GM21360 (cell line): Measurements from ENCODE around the gene SREBF2.

Experiments used
- ATAC-seq: cut with Tn5 transposase; IDR thresholded peaks from one replicate; pipeline ENCODE4 v1.9.1; 2021; ENCODE audit warnings: mild to moderate bottlenecking, moderate library complexity; ENCODE audit not compliant: unreplicated experiment

The SREBF2 gene

DNA sequence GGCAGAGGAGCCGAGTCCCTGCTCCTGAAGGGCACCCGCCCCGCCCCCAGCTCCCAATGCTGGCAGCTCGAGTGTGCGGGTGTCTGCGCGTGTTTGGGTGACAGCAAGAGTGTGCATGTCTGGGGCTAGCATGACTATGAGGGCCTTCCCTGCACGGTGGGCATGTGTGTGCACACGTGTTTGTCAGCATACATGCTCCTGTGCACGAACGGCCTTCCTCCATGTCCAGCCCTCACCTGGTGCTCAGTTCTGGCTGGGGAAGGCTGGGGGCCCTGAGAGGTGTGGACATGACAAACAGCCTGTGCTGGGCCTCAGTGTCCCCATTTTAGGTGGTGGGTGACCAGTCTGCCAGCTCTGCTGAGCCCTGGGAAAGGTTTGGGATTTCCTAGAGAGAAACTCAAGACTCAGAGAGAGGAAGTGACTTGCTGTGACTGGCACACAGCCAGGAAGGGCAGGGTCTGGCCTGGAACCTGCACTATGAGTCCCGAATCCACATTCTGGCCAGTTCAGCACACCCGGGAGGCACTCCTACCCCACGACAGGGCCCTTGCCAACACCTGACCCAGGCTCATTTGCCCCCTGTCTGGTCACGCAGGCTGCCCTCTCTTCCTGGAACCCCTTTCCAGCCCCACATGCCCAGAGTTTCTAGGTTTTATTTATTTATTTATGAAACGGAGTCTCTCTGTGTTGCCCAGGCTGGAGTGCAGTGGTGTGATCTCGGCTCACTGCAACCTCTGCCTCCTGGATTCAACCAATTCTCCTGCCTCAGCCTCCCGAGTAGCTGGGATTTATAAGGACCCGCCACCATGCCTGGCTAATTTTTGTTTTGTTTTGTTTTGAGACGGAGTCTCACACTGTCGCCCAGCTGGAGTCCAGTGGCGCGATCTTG, 85.2 kb downstream of the SREBF2 start:
- ATAC-seq = no peak

DNA sequence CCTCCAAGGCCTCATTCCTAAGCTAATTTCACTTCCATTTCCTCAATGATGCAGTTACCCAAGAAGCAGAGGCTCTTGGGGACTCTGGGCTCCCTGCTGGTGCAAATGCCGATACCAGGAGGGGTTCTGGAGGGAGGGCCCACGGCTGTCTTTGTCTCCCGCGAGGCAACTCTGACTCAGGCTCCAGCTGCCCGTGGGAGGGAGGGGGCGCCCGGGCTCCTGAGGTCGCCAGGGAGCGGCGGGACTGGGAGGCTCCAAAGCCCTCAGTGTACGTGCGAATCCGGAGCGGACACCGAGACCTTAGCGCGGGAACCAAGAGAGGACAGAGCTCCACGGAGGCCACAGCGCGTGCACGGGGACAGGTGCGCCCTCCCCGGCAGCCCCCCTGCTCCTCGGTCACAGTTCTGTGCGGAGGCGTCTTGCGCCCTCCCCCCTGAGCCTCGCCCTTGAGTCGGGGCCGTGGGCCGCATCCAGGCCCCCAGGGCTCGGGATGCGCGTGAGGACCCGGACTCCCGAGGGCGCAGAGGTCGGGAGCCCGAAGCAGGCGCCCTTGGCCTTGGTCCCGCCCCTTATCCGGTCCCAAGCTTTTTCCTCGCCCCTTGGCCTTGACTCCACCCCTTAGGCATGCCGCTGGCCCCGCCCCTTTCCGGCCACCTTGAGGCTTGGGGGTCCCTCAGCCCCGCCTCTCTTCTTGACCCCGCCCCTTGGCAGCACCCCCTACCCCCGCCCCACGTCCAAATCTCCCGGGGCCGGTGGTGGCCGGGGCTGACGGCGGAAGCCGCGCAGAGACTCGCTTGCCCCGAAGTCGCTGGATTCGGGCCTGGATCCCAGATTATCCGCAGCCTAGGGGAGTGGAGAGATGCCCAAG, 86.7 kb downstream of the SREBF2 start:
- ATAC-seq = peak; percentile 37

DNA sequence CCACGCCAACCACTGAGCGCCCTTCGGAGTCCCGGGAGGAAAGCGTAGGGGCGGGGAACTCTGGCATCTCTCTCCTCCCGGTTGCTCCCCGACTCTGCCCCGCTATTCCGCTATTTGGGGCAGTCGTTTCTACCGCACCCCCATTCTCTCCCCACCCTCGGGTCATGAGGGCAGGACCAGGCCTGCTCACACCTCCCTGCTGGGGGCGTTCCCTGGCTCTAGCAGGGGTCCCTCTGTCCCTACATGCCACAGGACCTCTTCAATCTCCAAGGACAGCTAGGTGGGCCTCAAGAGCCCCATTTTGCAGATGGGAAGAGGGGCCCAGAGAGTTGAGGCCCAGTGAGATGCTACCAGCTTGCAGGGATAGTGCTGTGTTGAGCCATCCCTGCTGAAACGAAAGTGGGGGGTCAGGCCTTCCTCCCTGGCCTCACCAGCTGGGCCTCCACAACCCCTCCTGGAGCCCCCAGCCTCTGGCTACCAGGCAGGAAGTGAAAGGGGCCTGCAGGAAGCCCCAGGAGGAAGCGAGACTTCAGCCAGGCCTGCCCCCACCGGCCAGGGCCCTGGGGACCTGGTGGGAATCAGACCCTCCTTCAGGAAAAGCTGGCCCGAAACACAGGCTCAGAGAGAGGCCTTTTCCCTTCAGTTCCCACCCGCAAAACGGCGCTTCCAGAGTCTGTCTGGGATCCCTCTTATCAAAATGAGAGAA, 87.5 kb downstream of the SREBF2 start:
- ATAC-seq = peak; percentile 17

DNA sequence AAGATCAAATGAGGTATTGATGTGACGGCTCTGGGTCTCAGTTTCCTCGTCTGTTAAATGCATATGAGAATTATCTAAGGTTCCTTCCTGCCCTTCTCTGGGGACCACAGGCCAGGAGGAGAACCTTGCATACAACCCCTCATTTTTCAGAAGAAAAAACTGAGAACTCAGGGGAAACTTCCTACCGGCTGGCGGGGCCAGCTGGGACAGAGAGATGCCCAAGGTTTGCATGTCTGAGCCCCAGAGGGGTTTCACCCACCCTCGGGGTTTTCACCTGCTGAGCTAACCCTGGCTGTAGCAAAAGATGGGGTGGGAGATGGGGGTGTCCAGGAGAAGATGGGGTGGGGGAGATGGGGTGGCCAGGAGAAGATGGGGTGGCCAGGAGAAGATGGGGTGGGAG, 89.4 kb downstream of the SREBF2 start:
- no peak for ATAC-seq

DNA sequence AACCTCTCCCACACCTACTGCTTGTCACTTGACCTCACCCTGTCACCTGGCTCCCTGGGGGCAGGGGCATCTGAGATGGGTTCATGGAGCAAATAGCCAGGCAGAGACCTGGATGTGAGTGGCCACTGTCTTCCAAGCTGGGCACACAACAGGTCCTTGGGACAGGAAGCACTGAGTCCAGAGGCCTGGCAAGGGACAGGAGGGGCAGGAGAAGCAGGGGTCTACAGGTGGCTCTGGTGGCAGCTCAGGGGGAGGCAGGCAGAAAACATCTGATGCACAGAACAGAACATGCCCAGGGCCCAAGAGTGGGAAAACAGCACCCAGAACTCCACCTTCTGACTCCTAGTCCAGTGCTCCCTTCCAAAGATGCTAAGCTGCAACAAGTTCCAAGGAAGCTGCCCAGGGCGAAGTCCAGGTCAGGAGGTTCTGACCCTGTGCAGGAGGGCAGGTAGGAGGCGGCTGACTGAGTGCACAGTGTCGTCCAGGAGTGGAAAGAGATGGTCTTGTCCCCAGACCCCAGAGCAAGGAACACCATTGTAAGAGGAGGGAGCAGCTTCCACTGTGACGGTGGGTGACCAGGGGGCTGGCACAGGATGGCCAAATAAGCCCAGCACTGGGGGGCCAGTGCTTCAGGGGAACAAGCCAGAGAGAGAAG, 90.2 kb downstream of the SREBF2 start:
- no peak for ATAC-seq

DNA sequence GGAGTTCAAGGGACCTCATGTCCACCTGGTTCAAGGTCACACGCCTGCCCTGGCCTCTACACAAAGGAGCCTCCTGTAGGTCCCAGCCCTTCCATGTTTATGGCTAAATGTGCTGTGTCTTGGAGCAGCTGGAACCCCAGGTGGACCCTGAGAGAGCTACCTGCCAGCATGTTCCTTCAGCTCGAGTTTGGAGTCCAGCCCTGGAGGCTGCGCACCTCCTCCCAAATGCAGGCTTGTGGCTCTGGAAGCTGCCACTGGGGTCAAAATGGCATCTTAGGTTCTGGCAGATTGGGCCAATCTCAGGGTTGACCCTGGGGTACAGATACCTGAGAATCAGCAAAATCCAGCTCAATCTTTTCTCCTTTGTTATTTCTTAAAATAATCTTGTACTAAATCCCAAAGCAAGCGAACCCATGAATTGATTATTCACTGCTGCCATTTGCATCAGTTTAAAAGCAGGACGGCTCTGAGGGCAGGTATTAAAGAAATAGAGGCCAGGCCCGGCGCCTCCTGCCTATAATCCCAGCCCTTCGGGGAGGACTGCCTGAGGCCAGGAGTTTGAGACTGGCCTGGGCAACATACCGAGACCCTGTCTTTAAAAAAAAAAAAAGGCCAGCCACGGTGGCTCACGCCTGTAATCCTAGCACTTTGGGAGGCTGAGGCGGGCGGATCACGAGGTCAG, 90.8 kb downstream of the SREBF2 start:
- ATAC-seq = no peak

DNA sequence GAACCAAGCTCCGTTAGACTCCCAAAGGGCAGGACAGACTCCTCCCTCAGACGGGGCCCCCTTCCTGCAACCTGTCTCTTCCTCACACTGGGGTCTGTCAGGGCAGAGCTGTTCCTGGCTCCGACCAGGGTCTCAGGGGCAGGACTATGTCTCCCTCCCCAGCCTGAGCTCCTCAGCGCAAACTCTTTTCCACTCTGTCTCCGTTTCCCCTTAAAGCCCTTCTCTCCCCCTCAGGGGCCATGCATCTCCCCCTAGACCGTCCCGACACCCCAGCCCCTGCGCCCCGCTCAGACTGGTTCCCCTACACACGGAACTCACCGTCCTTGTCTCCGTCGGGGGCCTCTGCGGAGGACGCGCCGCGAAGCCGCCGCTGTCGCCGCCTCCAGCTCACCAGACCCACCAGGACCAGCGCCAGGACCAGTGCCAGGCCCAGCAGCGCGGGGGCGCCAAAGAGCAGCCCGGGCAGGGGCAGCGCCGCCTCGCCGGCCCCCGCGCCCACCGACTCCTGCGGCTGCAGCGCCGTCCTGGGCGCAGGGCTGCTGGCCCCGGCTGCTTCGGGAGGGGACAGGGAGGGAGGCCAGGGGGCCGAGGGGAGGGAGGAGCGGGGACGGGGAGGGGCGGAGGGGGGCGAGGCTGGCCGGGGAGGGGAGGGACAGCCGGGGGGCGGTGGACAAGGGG, 93.0 kb downstream of the SREBF2 start:
- ATAC-seq = peak; percentile 33

DNA sequence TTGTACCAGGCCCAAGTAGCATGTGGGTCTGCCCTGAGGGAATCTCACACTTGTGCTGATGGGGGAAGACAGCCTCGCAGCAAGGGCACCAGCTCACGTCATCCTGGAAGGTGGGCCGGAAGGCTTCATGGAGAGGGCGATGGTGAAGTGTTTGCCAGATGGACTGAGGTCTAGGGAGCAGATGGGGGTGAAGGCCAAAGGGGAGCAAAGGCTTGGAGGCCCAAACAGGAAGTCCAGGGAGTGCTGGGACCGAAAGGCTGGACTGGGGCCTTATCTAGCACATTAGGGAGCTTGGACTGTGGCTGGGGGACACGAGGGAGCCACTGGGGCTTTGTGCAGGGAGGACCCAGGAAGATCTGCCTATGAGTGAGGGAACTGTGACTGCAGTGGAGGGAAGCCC, 94.9 kb downstream of the SREBF2 start:
- no peak for ATAC-seq

DNA sequence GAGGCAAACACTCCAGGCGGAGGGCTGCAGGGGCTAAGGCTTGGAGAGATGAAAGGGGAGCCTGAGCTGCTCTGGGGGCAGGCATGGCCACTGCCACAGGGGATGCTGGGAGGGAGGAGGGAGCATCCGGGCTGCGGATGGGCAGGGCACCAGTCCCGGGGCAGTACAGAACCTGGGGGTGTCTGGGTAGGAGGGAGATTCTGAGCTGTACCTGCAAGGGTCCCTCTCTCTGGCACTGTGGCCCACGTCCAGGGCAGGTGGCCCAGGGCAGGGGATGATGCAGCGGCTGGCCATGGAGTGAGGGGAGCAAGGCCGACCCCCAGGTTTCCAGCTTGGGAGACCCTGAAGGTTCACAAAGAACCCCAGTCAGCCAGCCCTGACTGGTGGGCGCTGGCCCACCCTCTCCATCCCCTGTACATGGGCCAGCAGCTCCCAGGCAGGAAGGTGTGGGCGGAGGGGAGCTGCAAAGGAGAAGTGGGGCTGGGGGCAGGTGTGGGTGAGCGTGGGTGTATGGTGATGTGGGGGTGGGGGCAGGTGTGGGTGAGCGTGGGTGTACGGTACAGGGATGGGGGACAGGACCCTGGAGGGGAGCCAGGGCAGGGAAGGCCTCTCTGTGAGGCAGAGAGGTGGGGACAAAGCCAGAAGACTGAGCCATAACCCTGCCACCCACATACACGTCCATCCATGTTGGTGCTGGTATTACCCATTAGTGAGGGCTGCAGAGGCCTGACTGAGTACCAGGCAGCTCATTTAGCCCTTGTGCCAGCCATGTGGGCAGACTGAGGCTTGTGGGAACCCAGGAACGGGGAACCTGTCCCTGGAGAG, 95.9 kb downstream of the SREBF2 start:
- ATAC-seq = no peak

DNA sequence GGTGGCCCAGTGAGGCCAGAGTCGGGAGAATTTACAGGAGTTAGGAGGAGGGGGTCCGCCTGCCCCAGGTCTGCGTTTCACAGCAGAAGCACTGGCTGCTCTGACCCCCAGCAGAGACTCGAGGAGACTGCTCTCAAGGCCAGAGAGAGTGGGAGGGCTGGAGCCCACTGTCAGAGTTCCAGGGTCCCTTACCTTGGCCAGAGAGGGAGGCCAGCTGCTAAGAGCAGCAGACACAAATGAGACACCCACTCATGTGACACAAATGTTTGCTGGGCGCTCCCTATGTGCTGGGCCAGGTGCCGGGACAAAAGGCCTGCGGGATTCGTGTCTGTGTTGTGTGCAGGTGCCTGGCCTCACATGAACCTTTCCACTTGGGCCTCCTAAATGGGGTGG, 96.5 kb downstream of the SREBF2 start:
- no peak for ATAC-seq

DNA sequence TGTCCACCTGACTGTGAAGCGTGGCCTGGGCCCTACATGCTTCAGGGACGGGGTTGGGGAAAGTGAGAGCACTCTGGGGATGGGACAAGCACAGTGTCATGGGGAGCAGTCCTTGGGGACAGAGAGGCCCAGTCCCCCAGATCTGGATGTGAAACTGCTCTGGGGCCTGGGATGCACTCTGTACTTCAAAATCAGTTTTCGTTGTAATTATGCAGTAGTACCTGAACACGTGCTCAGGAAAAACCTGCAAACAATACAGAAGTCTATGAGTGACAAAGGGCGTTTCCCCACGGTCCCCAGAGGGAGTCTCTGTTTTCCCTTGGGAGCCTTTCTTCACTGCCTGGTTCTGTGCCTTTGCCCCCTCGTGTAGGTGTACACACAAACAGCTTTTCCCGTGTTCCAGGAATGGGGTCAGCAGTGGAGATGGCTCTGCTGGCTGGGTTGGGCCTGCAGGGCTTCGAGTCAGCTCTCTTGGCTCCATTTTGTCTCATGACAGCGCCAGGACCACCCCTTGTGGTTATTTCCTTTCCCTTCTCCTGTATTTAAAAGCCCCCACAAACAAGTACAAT, 98.9 kb downstream of the SREBF2 start:
- no peak for ATAC-seq

DNA sequence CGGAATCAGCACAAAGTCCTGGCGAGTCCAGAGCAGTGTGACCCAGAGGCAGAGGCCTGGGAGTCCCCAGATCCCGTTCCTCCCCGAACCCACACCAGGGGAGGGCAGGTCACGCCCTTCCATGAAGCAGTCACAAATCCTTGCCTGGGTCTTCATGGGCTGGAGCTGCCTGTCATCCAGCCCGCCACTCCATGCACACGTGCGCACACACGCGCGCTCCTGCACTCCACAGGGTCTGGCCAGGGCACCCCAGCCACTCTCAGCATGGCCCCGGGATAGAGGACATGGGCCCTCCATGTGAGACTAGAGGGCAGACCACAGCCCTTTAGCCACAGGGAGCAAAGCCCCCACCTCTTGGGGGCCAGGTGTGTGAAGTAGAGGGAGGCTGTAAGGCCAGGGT, 99.4 kb downstream of the SREBF2 start:
- no peak for ATAC-seq

DNA sequence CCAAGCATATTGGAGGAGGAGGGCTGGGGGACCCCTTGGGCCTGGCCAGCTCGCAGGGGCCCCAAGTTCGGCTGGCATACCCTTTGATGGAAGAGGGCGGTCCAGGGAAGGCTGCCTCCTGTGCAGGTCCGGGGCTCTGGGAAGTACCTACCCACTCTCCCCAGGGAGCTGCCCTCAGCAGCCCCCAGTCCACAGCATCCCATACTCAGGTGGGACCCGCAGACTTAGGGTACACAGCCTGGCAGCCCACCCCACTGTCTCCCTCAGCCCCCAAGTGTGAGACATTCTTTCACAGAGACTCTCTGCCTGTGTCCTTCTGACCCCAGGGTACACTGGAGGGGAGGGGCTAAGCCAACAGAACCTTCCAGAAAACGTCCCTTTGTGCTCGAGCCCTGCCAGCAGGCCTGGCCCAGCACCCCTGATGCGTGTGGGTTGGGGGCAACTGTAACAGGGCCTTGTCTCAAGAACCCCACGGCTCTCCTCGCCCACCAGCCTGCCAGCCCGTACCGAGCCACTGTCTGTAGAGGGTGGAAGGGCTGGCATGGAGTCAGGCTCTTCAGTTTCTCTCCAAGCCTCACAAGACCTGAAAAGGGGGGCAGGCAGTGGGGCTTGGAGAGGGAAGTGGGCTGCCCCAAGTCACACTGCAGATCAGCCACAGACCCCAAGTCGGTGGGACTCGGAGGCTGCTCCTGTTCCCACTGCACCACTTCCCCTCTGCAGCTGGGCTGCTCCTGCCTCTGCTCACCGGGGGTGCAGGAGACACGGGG, 100.7 kb downstream of the SREBF2 start:
- no peak for ATAC-seq

DNA sequence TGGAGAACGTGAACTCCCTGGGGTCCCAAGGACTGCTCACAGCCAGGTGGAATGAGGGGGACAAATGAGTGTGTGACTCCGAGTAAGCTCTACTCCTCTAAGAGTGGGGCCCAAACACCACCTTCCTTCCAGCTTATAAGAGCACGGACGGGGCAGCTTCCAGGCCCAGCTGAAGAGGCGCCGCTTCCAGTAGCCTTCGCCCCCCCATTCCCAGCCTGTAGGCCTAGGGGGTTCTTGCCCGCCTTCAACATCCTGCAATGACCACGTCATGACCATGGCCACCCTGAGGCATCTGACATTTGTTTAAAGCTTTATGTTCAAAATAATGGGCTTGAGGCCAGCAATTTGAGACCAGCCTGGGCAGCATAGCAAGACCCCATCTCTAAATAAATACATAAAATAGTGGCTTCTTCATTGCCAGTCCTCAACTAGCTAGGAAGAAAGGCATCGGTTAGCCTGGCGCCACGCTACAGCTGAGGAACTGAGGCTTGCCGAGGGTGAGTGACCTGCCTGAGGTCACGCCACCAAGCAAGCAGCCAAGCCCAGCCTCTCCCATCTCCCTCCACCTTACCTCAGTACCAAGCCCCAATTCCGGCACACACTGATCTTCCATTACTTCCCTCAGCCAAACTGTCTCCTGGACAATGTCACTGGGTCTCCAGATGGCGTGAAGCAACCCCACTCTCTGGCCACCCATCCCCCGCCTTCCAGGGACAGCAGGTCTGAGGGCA, 101.5 kb downstream of the SREBF2 start:
- ATAC-seq = no peak

DNA sequence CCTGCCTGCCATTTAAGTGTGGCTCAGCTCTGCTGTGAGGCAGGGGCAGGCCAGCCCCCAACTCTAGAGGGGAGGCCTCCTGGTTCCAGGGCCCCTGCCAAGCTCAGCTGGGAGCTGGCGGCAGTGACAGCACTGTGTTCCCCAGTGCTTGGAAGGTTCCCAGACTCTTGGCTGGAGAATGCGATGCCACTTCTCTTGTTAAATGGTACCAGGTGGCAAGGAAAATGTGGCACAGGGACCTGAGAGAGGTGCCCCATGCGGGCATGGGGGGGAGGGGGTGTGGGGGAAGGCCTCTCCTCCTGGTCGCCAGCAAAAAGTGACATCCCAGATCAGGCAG, 102.1 kb downstream of the SREBF2 start:
- no peak for ATAC-seq

DNA sequence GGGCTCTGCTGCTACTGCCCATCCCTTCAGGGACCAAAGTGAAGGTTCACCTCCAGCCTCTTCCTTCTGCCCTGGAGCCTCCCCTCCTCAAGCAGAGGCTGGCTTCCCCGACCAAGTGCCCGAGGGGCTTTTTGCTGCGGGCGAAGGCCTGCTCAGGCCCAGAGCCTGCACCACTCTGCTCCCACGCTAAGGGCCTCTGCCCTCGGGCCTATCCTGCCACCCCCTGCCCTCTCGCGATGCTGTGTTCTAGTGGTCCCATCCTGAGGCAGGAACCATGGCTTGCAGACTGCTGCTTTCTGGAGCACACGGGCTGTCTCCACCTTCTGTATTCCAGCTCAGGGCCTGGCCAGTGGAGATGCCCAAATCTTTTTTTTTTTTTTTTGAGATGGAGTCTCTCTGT, 102.6 kb downstream of the SREBF2 start:
- ATAC-seq = no peak

DNA sequence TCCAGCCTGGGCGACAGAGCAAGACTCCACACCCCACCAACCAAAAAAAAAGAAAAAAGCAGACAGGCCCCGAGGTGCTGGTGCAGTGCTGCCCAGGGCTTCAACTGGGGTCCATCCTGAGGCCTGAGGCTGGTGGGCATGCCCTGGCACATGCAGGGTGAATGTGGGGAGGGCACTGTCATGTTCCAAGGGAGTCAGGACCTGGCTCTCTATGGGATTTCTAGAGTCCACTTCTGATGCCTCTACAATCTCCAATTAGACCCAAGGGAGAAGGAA, 103.9 kb downstream of the SREBF2 start:
- ATAC-seq = no peak
